Femur (tissue), 1 donor: Measurements from ENCODE around the gene PNPO.
A peak's percentile ranks its signal among the peaks of the same experiment; 100 is the strongest.
"Not testable (repeated sequence)": the region's sequence is repeated elsewhere in the genome, so short reads cannot be mapped to it uniquely, and the experiment has no call there.

ENCODE experiments used
- DNase-seq: peaks from one replicate; pipeline ENCODE4 v3.0.0-alpha.2; 2017

Gene PNPO

DNA sequence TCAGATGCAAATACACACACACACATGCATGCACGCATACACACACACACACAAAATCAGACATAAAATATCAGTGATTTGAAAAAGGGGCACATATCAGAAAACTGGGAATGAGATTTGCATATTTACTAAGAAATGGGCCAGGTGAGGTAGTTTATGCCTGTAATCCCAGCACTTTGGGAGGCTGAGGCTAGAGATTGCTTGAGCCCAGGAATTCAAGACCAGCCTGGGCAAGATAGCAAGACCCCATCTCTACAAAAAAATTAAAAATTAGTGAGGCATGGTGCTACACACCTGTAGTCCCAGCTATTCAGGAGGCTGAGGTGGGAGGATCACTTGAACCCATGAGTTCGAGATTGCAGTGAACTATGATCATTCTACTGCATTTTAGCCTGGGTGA is 22.4 kb upstream of the PNPO start:
- no peak for DNase-seq

DNA sequence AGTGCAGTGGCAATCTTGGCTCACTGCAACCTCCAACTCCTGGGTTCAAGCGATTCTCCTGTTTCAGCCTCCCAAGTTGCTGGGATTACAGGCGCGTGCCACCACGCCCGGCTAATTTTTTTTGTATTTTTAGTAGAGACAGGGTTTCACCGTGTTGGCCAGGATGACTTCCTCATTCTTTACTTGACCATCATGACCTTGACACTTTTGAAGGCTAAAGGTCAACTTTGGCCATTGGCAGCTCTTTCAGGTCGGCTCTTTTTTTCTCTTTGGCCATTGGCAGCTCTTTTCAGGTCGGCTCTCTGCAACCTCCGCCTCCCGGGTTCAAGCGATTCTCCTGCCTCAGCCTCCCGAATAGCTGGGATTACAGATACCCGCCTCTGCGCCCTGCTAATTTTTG is 21.5 kb upstream of the PNPO start:
- not testable (repeated sequence) for DNase-seq

DNA sequence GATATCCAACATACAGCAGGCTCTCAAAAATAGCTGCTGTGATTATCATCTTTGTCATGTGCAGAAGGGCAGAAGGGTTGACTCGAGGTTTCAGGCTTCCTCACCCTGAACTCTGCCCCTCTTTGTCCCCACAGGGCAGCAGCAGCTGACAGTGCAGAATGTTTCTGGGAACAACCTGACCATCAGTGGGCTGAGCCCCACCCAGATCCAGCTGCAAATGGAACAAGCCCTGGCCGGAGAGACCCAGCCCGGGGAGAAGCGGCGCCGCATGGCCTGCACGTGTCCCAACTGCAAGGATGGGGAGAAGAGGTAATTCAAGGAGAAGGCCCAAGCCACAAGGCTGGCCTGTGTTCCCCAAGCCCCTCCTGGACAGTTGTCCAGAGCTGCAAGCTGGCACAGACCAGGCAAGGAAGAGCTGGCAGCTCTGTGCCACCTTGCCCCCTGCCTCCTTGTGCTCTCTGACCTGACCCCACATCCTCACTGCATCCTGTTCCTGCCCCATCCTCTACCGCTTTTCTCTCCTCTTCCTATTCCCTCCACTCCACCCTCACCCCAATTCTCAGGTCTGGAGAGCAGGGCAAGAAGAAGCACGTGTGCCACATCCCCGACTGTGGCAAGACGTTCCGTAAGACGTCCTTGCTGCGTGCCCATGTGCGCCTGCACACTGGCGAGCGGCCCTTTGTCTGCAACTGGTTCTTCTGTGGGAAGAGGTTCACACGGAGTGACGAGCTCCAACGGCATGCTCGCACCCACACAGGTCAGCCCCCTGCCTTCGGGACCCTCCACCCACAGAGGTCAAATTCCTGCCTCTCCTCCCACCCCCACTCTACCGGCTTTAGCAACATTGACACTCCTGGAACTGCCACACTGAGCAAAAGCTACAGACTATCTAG is 16.3 kb upstream of the PNPO start:
- no peak for DNase-seq

GRCh38 chr17:47925678-47925988 is 15.7 kb upstream of the PNPO start:
- no peak for DNase-seq

DNA sequence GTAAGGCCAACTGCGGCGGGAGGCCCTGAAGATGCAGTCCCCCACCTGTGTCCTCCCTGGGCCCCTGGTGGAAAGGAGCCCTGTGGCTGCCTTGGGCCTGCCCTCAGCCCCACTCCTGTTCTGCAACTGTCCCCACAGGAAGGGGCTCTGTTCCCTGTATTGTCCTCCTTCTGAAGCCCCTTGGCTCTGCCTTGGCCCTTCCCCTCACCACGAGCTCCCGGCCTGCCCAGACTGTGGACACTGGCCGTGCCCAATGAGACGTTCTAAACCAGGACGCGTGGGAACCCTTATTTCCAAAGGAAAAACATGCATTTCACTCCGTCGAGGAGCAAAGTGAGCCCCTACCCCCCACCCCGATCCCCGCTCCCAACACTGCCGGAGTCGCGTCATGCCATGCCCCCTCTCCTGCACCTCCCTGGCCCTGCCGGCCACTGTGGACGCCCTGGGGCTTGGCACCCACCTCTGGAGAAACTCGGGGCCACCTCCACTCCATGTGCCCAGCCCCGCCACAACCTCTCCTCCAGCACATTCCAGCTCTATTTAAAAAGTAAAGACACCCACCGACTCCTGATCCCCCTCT is 13.5 kb upstream of the PNPO start:
- DNase-seq: no peak

GRCh38 chr17:47928415-47928814 is 13.0 kb upstream of the PNPO start:
- DNase-seq: no peak

DNA sequence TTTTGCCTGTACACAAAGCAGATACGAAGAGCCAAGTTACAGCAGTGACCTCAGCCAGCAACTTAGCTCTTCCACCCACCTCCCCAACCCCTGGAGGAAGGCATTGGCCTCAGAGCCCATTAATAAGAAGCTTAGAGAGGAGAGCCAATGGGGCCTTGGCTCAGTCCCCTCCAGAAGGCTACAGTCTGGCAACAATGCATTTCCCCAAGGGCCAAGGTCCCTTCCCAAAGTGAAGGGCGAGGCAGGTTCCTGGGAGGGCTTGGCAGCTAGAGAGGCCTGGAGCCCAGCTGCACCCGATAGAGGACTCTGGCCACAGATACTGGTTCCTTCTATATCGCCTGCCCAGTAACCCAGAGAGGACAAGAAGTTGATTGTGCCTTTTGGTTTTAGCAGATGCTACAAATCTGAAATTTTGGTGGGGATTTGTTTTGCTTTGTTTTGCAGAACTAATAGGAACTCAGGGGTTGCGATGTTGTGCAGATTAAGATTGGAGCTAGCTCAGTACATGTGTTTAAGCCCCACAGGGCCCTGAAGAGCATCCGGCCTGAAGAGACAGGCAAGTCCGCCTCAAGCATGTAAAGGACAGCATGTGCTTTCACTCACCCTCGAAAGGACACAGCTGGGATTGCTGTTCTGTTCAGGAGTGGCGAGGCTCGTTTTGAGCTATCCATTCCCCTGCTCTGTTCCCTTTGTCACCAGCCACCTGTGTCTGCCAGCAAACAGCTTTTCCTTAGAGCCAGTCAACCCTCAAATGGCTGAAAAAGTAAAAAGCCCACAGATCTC is 12.0 kb upstream of the PNPO start:
- DNase-seq: no peak

- DNase-seq: no peak
These were observed 9.5 kb upstream of the PNPO start for GRCh38 chr17:47931848-47932247.

DNA sequence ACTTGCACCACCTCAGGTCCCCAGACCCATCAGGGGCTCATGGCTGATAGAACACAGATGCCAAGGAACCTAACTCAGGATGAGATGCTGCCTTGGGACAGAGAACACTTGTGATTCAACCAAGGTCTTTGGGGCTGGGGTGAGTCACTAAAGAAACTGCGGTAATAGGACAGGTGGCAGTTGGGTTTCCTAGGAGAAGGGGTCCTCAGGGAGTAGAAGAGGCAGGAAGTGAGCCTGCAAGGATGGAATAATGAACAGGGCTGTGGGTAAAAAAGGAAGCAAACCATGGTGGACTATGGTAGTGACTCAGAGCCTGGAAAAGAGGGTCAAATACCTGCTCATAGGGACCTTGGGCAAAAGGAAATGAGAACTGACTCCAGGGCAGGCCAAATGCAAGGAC is 6.5 kb upstream of the PNPO start:
- no peak for DNase-seq

- DNase-seq: not testable (repeated sequence)
These were observed 5.9 kb upstream of the PNPO start for GRCh38 chr17:47935468-47935867.

GRCh38 chr17:47935961-47936360 is 5.4 kb upstream of the PNPO start:
- no peak for DNase-seq

GRCh38 chr17:47937941-47938340 is 3.4 kb upstream of the PNPO start:
- DNase-seq: no peak

GRCh38 chr17:47942096-47942510 is 732 bp downstream of the PNPO start:
- DNase-seq: no peak

DNA sequence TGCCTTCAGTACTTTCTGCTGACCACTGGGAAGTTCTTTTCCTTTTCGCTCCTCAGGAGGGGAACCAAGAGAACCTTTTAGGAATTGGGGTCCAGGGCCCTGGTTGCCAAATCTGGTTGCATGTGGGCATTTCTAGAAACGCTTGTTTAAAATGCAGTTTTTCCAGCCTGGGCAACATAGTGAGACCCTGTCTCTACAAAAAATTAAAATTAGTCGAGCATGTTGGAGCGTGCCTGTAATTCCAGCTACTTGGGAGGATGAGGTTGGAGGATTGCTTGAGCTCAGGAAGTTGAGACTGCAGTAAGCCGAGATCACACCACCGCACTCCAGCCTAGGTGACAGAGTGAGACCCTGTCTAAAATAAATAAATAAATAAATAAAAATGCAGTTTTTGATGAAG is 1.2 kb downstream of the PNPO start:
- no peak for DNase-seq

GRCh38 chr17:47945080-47945479 is 3.7 kb downstream of the PNPO start:
- no peak for DNase-seq

- DNase-seq: no peak
These were observed 4.4 kb downstream of the PNPO start for GRCh38 chr17:47945529-47946508.

- no peak for DNase-seq
These were observed 5.1 kb downstream of the PNPO start for GRCh38 chr17:47946516-47946915.

DNA sequence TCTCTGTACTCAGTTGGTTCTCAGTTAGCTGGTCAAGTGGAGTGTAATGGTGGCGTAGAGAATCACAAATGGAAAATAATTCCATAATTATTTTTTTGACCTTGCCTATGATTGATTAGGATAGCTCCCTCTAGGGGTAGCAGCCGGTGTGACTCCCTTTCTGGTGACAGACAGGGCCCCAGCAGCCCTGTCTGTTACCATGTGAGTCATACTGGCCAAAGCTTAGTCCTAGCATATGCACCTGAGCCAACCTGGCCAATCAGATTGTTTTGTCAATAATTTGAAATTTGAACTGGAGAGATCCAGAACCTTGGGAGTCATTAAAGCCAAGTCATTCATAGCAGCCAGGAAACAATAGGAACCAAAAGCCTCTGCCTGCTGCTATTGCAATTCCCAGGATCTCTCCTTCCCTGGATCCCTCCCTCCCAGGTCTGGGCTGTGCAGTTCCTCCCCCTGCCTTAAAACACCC is 5.6 kb downstream of the PNPO start:
- peak; percentile 61 for DNase-seq

- DNase-seq: no peak
These were observed 7.4 kb downstream of the PNPO start for GRCh38 chr17:47948706-47949196.

DNA sequence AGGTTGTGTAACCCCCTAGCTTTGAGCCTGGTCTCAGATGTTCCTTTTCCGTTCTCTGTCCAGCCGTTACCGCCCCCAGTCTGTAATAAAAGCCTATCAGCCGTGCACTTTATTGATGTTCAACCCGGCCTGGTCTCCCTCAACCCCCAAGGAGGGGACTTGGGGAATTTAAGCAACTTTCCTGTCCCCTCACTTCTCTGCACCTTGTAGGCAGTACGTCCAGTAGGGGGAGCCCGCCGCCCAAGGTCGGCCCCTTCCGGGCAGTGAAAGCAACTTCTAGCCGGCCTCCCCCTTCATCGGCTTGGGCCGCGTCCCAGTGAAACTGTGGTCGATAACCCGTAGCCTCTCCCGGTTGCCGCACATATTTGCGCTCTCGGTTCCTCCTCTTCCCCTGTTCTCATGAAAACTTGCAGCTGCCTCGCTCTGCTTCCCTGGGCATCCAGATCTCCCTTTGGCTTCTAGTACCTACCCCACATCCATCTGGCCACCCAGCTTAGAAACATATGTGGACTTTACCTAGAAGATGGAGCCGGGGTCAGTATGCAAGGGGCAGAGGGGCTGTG is 7.9 kb downstream of the PNPO start:
- peak; percentile 93 for DNase-seq

DNA sequence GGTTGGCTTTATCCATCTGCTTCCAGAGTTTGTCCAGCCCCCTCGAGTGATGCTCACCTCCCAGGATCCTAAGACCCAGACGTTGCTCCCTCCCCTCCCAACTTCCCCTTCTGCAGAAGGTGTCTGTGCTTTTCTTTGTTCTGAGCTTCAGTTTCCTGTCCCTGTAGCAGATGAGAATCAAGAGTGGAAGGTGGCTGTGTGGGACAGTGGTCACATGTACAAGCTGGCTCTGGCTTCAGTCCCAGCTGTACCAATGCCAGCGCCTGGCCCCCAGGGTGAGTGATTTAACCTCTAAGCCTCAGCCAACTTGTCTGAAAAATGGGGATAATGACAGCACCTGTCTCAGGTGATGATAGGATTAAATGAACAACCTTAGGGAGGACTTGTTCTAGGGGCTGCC is 8.6 kb downstream of the PNPO start:
- DNase-seq: no peak

GRCh38 chr17:47950448-47950847 is 9.1 kb downstream of the PNPO start:
- DNase-seq: no peak
